Astrocyte (in vitro differentiated cells and primary cell): Measurements from ENCODE around the gene ZNF718. TPM values are rescaled to one million over a fixed set of nuclear protein-coding genes. Genes with fewer than 3 reads are reported as not detected.
"Not testable (repeated sequence)": the region's sequence is repeated elsewhere in the genome, so short reads cannot be mapped to it uniquely, and the experiment has no call there.

Experiments
- DNase-seq: peaks from one replicate; pipeline ENCODE4 v3.0.0-alpha.2; 2010; ENCODE audit warnings: low read depth
- FAIRE-seq: peaks from 2 replicates; lab custom pipeline; 2011; peaks lifted over from hg19 to GRCh38; lab: Jason Lieb, UNC
- H2AFZ ChIP-seq: 2 replicates; pipeline ENCODE4 v1.6.0; 2012; ENCODE audit warnings: low read depth, low read length, inconsistent platforms
- H3K27ac ChIP-seq: 2 replicates; pipeline ENCODE4 v1.5.1; 2011; ENCODE audit warnings: low read depth, low read length, inconsistent platforms
- H3K27me3 ChIP-seq: 2 replicates; pipeline ENCODE4 v1.6.0; 2011; ENCODE audit warnings: low read length, inconsistent platforms; ENCODE audit not compliant: insufficient read depth
- H3K36me3 ChIP-seq: 2 replicates; pipeline ENCODE4 v1.5.1; 2011; ENCODE audit warnings: low read length, inconsistent platforms; ENCODE audit not compliant: insufficient read depth
- H3K4me1 ChIP-seq: 2 replicates; pipeline ENCODE4 v1.5.1; 2011; ENCODE audit warnings: low read length, inconsistent platforms; ENCODE audit not compliant: insufficient read depth
- H3K4me2 ChIP-seq: 2 replicates; pipeline ENCODE4 v1.6.0; 2012; ENCODE audit warnings: low read length, inconsistent platforms
- H3K4me3 ChIP-seq: 2 replicates; pipeline ENCODE4 v1.5.1; 2011; ENCODE audit warnings: low read depth, mild to moderate bottlenecking, low read length, inconsistent platforms; ENCODE audit not compliant: insufficient read depth
- H3K79me2 ChIP-seq: 2 replicates; pipeline ENCODE4 v1.6.0; 2012; ENCODE audit warnings: mild to moderate bottlenecking, low read length, inconsistent platforms; ENCODE audit not compliant: insufficient read depth
- H3K9ac ChIP-seq: 2 replicates; pipeline ENCODE4 v1.6.0; 2012; ENCODE audit warnings: mild to moderate bottlenecking, low read length, inconsistent platforms
- H3K9me3 ChIP-seq: 2 replicates; pipeline ENCODE4 v1.5.1; 2012; ENCODE audit warnings: low read depth, mild to moderate bottlenecking, low read length, inconsistent platforms; ENCODE audit not compliant: insufficient read depth
- H4K20me1 ChIP-seq: 2 replicates; pipeline ENCODE4 v1.6.0; 2012; ENCODE audit warnings: low read length, inconsistent platforms; ENCODE audit not compliant: insufficient read depth
- H3K27ac Mint-ChIP-seq: one replicate; pipeline ENCODE4 v1.8.0; 2021; ENCODE audit warnings: mild to moderate bottlenecking, mixed read lengths; ENCODE audit not compliant: unreplicated experiment
- H3K27me3 Mint-ChIP-seq: one replicate; pipeline ENCODE4 v1.8.0; 2021; ENCODE audit warnings: low read depth, mixed read lengths; ENCODE audit not compliant: unreplicated experiment
- H3K36me3 Mint-ChIP-seq: one replicate; pipeline ENCODE4 v1.8.0; 2021; ENCODE audit warnings: low read depth, mixed read lengths; ENCODE audit not compliant: unreplicated experiment
- H3K4me1 Mint-ChIP-seq: one replicate; pipeline ENCODE4 v1.8.0; 2021; ENCODE audit warnings: low read depth, mixed read lengths; ENCODE audit not compliant: unreplicated experiment
- H3K4me3 Mint-ChIP-seq: one replicate; pipeline ENCODE4 v1.8.0; 2021; ENCODE audit warnings: mild to moderate bottlenecking, moderate library complexity, mixed read lengths; ENCODE audit not compliant: unreplicated experiment
- H3K9me3 Mint-ChIP-seq: one replicate; pipeline ENCODE4 v1.8.0; 2021; ENCODE audit warnings: mild to moderate bottlenecking, mixed read lengths; ENCODE audit not compliant: unreplicated experiment
- CTCF ChIP-seq: IDR thresholded peaks from 2 replicates; pipeline ENCODE4 v1.5.1; 2011; ENCODE audit warnings: low read depth, mild to moderate bottlenecking, inconsistent platforms, low read length, moderate library complexity; ENCODE audit not compliant: insufficient read depth
- EZH2 ChIP-seq: IDR thresholded peaks from 2 replicates; pipeline ENCODE4 v1.6.1; 2012; ENCODE audit warnings: mild to moderate bottlenecking, low read length, inconsistent platforms; ENCODE audit not compliant: insufficient read depth
- total RNA-seq: library from RNA; stranded (reverse); gene quantifications from 2 replicates; pipeline ENCODE4 v1.2.1, GENCODE V29; 2021

Gene ZNF718
- total RNA-seq, 1 donor from 2014 or later, result 7.7 TPM

GRCh38 chr4:188091-188490 is 63.8 kb downstream of the ZNF718 start:
- no peak for FAIRE-seq
- Histone ChIP-seq H3K9ac (no peak overlapping the region), H3K36me3 (no peaks in the 10 kb centered on the region)

GRCh38 chr4:195159-195558 is 70.9 kb downstream of the ZNF718 start:
- H4K20me1 ChIP-seq, H3K4me1 ChIP-seq, H3K27ac ChIP-seq, H3K27me3 ChIP-seq, H3K9me3 ChIP-seq, FAIRE-seq, H2AFZ ChIP-seq, H3K4me3 ChIP-seq, H3K27ac Mint-ChIP-seq, DNase-seq, H3K79me2 ChIP-seq, H3K4me1 Mint-ChIP-seq, H3K9ac ChIP-seq, H3K4me2 ChIP-seq, H3K36me3 ChIP-seq, H3K27me3 Mint-ChIP-seq, H3K4me3 Mint-ChIP-seq: not testable (repeated sequence)
- peaks cover 14% of the 10 kb centered on the region for H3K36me3 Mint-ChIP-seq
- H3K9me3 Mint-ChIP-seq, result peaks cover 14% of the 10 kb centered on the region

More at GRCh38 chr4:188091-188490, 63.8 kb downstream of the ZNF718 start:
- Histone ChIP-seq H3K4me1 (no peaks in the 10 kb centered on the region), H3K27ac (no peak overlapping the region), H2AFZ (no peak overlapping the region), H3K9me3 (peaks cover 7% of the 10 kb centered on the region), H3K79me2 (no peaks in the 10 kb centered on the region), H4K20me1 (no peaks in the 10 kb centered on the region), H3K4me3 (no peak overlapping the region), H3K4me2 (no peak overlapping the region), H3K27me3 (no peaks in the 10 kb centered on the region)
- H3K9me3 Mint-ChIP-seq, result peaks cover 32% of the 10 kb centered on the region
- no peak overlapping the region for H3K27ac Mint-ChIP-seq
- peaks cover 22% of the 10 kb centered on the region for H3K36me3 Mint-ChIP-seq
- DNase-seq, result no peak
- no peak for TF ChIP-seq CTCF
- TF ChIP-seq EZH2, result no peak
- H3K27me3 Mint-ChIP-seq, result no peaks in the 10 kb centered on the region
- no peak overlapping the region for H3K4me3 Mint-ChIP-seq
- H3K4me1 Mint-ChIP-seq, result no peaks in the 10 kb centered on the region

GRCh38 chr4:200936-201335 is 76.6 kb downstream of the ZNF718 start:
- Histone ChIP-seq H4K20me1 (no peaks in the 10 kb centered on the region), H3K4me1 (no peaks in the 10 kb centered on the region), H3K36me3 (no peaks in the 10 kb centered on the region), H3K4me3 (no peak overlapping the region), H3K79me2 (no peaks in the 10 kb centered on the region), H3K27ac (no peak overlapping the region), H3K27me3 (no peaks in the 10 kb centered on the region), H2AFZ (no peak overlapping the region), H3K9ac (no peak overlapping the region), H3K4me2 (no peak overlapping the region), H3K9me3 (peaks cover 14% of the 10 kb centered on the region)
- DNase-seq (no peak), FAIRE-seq (no peak)
- no peak overlapping the region for H3K4me3 Mint-ChIP-seq
- no peaks in the 10 kb centered on the region for H3K4me1 Mint-ChIP-seq
- H3K9me3 Mint-ChIP-seq, result peaks cover 34% of the 10 kb centered on the region
- peaks cover 24% of the 10 kb centered on the region for H3K36me3 Mint-ChIP-seq
- H3K27ac Mint-ChIP-seq, result no peak overlapping the region
- TF ChIP-seq CTCF (no peak), EZH2 (no peak)
- H3K27me3 Mint-ChIP-seq, result no peaks in the 10 kb centered on the region

DNA sequence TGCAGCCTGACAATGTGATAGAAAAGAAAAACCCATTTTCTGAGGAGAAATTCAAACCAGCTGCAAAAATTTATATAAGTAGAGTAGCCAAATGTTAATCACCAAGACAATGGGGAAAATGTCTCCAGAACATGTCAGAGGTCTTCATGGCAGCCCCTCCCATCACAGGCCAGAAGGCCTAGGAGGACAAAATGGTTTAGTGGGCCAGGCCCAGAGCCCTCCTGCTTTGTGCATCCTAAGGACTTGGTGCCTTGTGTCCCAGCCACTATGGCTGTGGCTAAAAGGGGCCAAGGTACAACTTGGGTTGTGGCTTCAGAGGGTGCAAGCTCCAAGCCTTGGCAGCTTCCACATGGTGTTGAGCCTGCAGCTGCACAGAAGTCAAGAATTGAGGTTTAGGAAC is 78.5 kb downstream of the ZNF718 start:
- not testable (repeated sequence) for H3K4me3 ChIP-seq, H4K20me1 ChIP-seq, H3K27me3 ChIP-seq, FAIRE-seq, H3K4me1 ChIP-seq, H3K36me3 ChIP-seq, H3K9ac ChIP-seq, H3K4me2 ChIP-seq, H3K27me3 Mint-ChIP-seq, H3K27ac Mint-ChIP-seq, H3K4me3 Mint-ChIP-seq, H2AFZ ChIP-seq, H3K79me2 ChIP-seq, H3K4me1 Mint-ChIP-seq, H3K27ac ChIP-seq, DNase-seq
- Mint-ChIP-seq H3K9me3 (peaks cover 39% of the 10 kb centered on the region), H3K36me3 (peaks cover 26% of the 10 kb centered on the region)
- peaks cover 24% of the 10 kb centered on the region for H3K9me3 ChIP-seq
